B cell (primary cell): ENCODE results near the gene EXOC6. TPM values are rescaled to one million over a fixed set of nuclear protein-coding genes. Genes with fewer than 3 reads are reported as not detected.

Source experiments
- ATAC-seq: fragments of 200-7000 bp; cut with Tn5 transposase; one replicate; pipeline ENCODE4 v1.10.0; 2021; ENCODE audit warnings: low read depth, mild to moderate bottlenecking, moderate number of reproducible peaks, moderate library complexity
- CTCF ChIA-PET: fragments of 350-600 bp; sonication (Branson Sonifier 250); formaldehyde crosslinking; loops from one replicate; lab custom pipeline; 2021; ENCODE audit warnings: antibody characterized with exemption, inconsistent platforms; lab: Charles Lee
- POLR2A ChIA-PET: fragments of 350-600 bp; sonication (Branson Sonifier 250); formaldehyde crosslinking; loops from one replicate; lab custom pipeline; 2021; ENCODE audit warnings: antibody characterized with exemption; lab: Charles Lee
- DNase-seq: peaks from one replicate; pipeline ENCODE4 v3.0.0; 2013
- H2AFZ ChIP-seq: 2 replicates; pipeline ENCODE4 v1.6.1; 2012; ENCODE audit warnings: mild to moderate bottlenecking, low read depth, low read length; ENCODE audit not compliant: insufficient read depth, poor library complexity, severe bottlenecking
- H3K27ac ChIP-seq, 2 donors: 1 replicate in 1 of 2; 2 replicates in 1 of 2; pipeline ENCODE4 v1.5.1; 2012 to 2013; ENCODE audit warnings: low read length in 2 of 2, mild to moderate bottlenecking in 2 of 2, moderate library complexity in 1 of 2
- H3K27me3 ChIP-seq, 4 experiments: fragments of 200-600 bp in 1 of 4; sonication (generic) in 1 of 4; replicated peaks in 1 of 4; 1 replicate in 2 of 4; 2 replicates in 2 of 4; pipeline versions ENCODE4 v1.6.1 to v1.7.0; 2013 to 2016; ENCODE audit warnings: low read length in 3 of 4, mild to moderate bottlenecking in 2 of 4, mixed read lengths in 1 of 4, moderate library complexity in 1 of 4; ENCODE audit not compliant: insufficient read depth in 4 of 4, control insufficient read depth in 3 of 4; ENCODE audit errors: control extremely low read depth in 1 of 4
- H3K36me3 ChIP-seq, 2 experiments: replicated peaks in 1 of 2; 1 replicate in 1 of 2; 2 replicates in 1 of 2; pipeline versions ENCODE4 v1.6.1 to v1.7.1; 2013; ENCODE audit warnings: low read length in 1 of 2; ENCODE audit not compliant: insufficient read depth in 2 of 2, control insufficient read depth in 1 of 2; ENCODE audit errors: control extremely low read depth in 1 of 2, extremely low read depth in 1 of 2
- H3K4me1 ChIP-seq, 2 donors: fragments of 200-600 bp in 1 of 2; sonication (generic) in 1 of 2; 1 replicate in 1 of 2; 2 replicates in 1 of 2; pipeline versions ENCODE4 v1.5.1 to v1.6.1; 2013 to 2017; ENCODE audit warnings: low read length in 2 of 2; ENCODE audit not compliant: control insufficient read depth in 2 of 2, insufficient read depth in 2 of 2
- H3K4me2 ChIP-seq: replicated peaks from 2 replicates; pipeline ENCODE3; 2012; ENCODE audit warnings: mild to moderate bottlenecking, low read depth, low read length; ENCODE audit not compliant: poor library complexity, severe bottlenecking
- H3K4me3 ChIP-seq, 5 experiments: fragments of 200-600 bp in 1 of 5; sonication (generic) in 1 of 5; 1 replicate in 3 of 5; 2 replicates in 2 of 5; pipeline versions ENCODE4 v1.5.1 to v1.7.0; 2011 to 2016; ENCODE audit warnings: low read length in 4 of 5, mild to moderate bottlenecking in 4 of 5, low read depth in 2 of 5, control low read depth in 1 of 5, moderate library complexity in 1 of 5; ENCODE audit not compliant: insufficient read depth in 1 of 5; ENCODE audit errors: control extremely low read depth in 1 of 5, extremely low read depth in 1 of 5
- H3K79me2 ChIP-seq: fragments of 200-600 bp; sonication (generic); one replicate; pipeline ENCODE4 v1.6.0; 2016; ENCODE audit warnings: low read length; ENCODE audit not compliant: control insufficient read depth, insufficient read depth
- H3K9ac ChIP-seq: fragments of 200-600 bp; sonication (generic); 2 replicates; pipeline ENCODE4 v1.6.1; 2017; ENCODE audit warnings: mild to moderate bottlenecking, low read length, moderate library complexity
- H3K9me3 ChIP-seq, 3 donors: one replicate each; pipeline versions ENCODE4 v1.6.1 to v1.7.1; 2013; ENCODE audit warnings: low read length in 2 of 3; ENCODE audit not compliant: control insufficient read depth in 2 of 3, insufficient read depth in 1 of 3; ENCODE audit errors: control extremely low read depth in 1 of 3
- H4K20me1 ChIP-seq: 2 replicates; pipeline ENCODE4 v1.6.0; 2012; ENCODE audit warnings: mild to moderate bottlenecking, low read length; ENCODE audit not compliant: insufficient read depth, control insufficient read depth, poor library complexity, severe bottlenecking
- H3K27ac Mint-ChIP-seq: one replicate; pipeline ENCODE4 v1.8.0; 2021; ENCODE audit warnings: mixed read lengths
- H3K27me3 Mint-ChIP-seq: one replicate; pipeline ENCODE4 v1.8.0; 2021; ENCODE audit warnings: mixed read lengths
- H3K4me1 Mint-ChIP-seq: one replicate; pipeline ENCODE4 v1.8.0; 2021; ENCODE audit warnings: mixed read lengths
- H3K4me3 Mint-ChIP-seq: one replicate; pipeline ENCODE4 v1.8.0; 2021; ENCODE audit warnings: mixed read lengths
- H3K9me3 Mint-ChIP-seq: one replicate; pipeline ENCODE4 v1.8.0; 2022; ENCODE audit warnings: mixed read lengths; ENCODE audit not compliant: insufficient read depth
- EZH2 ChIP-seq: IDR thresholded peaks from 2 replicates; pipeline ENCODE4 v1.6.1; 2012; ENCODE audit warnings: borderline replicate concordance, low read depth, mild to moderate bottlenecking, moderate library complexity, low read length; ENCODE audit not compliant: insufficient read depth, poor library complexity, severe bottlenecking
- WGBS: methylation state at CpG from one replicate; pipeline ENCODE4 v1.1.5; 2013; ENCODE audit warnings: missing lambda C conversion rate; ENCODE audit not compliant: insufficient coverage; 5-methylcytosine and 5-hydroxymethylcytosine counted together
- intact Hi-C: fragments of 100-400 bp; cut with micrococcal nuclease; formaldehyde crosslinking; loops from one replicate; pipeline ENCODE4 v1.10.0; 2022
- polyA plus RNA-seq: library from polyadenylated mRNA; depleted of rRNA; stranded (reverse); fragments of >200 nt; gene quantifications from 2 replicates; pipeline ENCODE4 v1.2.3, GENCODE V29; 2012
- total RNA-seq, 2 donors: library from RNA; stranded (reverse); fragments of 120-200 nt in 1 of 2; gene quantifications; 1 replicate in 1 of 2; 2 replicates in 1 of 2; pipeline versions ENCODE4 v1.2.3 to v1.2.4, GENCODE V29; 2013 to 2022
- TF ChIP-seq, protein P1 (sequence below): fragments of 200-600 bp; IDR thresholded peaks from one replicate; pipeline ENCODE4 v1.8.0; 2022; ENCODE audit warnings: antibody characterized with exemption, mild to moderate bottlenecking

Gene EXOC6
- total and polyA plus RNA-seq, 2 donors (not counting 1 experiment from before 2014, with no cell fraction given): 7.9 to 22.6 TPM

DNA sequence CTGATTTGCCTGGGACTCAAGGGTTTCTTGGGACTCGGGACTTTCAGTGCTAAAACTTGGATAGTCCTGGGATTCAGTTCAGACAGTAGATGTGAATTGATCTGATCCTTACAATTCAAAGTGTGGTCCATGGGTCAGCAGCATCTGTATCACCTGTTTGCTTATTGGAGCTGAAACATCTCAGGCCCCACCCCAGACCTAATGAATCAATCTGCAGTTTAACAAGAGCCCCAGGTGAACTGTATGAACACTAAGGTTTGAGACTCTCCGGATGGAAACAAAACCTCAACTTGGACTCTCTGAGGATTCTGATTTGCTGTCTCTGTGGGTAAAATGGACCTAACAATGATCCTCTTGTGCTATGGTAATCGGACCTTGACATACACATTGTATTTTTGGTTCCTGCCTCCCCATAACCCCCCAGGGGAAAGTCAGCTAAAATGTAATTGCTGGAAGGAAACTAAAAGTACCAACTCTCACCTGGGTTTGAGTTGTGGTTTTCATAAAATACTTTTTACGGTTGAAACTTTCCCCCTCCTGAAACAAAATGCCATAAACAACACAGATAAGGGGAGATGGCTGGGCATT is 237.0 kb downstream of the EXOC6 start:
- Histone ChIP-seq H3K27ac (no peak overlapping the region), H3K4me3 (no peak overlapping the region), H3K27me3 (peaks cover 0 to 5% (median 1%) of the 10 kb centered on the region in 4 experiments), H3K4me1 (peaks cover 0 to under 1% of the 10 kb centered on the region in 2 donors), H3K9me3 (peaks cover 0 to 4% (median 0%) of the 10 kb centered on the region in 3 donors), H4K20me1 (no peaks in the 10 kb centered on the region), H3K79me2 (no peaks in the 10 kb centered on the region), H3K9ac (no peak overlapping the region), H3K4me2 (no peak overlapping the region), H2AFZ (no peak overlapping the region), H3K36me3 (no peaks in the 10 kb centered on the region)
- ATAC-seq (no peak), DNase-seq (no peak)
- intact Hi-C loops: no loop called here
- TF ChIP-seq EZH2: no peak
- TF ChIP-seq, protein P1, sequence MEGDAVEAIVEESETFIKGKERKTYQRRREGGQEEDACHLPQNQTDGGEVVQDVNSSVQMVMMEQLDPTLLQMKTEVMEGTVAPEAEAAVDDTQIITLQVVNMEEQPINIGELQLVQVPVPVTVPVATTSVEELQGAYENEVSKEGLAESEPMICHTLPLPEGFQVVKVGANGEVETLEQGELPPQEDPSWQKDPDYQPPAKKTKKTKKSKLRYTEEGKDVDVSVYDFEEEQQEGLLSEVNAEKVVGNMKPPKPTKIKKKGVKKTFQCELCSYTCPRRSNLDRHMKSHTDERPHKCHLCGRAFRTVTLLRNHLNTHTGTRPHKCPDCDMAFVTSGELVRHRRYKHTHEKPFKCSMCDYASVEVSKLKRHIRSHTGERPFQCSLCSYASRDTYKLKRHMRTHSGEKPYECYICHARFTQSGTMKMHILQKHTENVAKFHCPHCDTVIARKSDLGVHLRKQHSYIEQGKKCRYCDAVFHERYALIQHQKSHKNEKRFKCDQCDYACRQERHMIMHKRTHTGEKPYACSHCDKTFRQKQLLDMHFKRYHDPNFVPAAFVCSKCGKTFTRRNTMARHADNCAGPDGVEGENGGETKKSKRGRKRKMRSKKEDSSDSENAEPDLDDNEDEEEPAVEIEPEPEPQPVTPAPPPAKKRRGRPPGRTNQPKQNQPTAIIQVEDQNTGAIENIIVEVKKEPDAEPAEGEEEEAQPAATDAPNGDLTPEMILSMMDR: no peak
- Mint-ChIP-seq H3K4me1 (peaks cover 3% of the 10 kb centered on the region), H3K27ac (no peak overlapping the region), H3K27me3 (peaks cover 36% of the 10 kb centered on the region), H3K4me3 (no peak overlapping the region), H3K9me3 (no peaks in the 10 kb centered on the region)
- ChIA-PET CTCF (interaction anchor here (0.6 to 1.1 kb wide), 2 partner anchors 15 to 267 kb away, joined by 3 read pairs; no protein-coding TSS in a partner anchor), POLR2A (no interaction called here)
- WGBS: 93% methylated on average over 2 of the region's 4 CpGs

GRCh38 chr10:93086289-93086688 is 238.0 kb downstream of the EXOC6 start:
- Histone ChIP-seq H3K4me1 (no peaks in the 10 kb centered on the region), H3K4me2 (no peak overlapping the region), H3K4me3 (no peak overlapping the region), H4K20me1 (no peaks in the 10 kb centered on the region), H3K9ac (no peak overlapping the region), H3K36me3 (no peaks in the 10 kb centered on the region), H3K9me3 (no peaks in the 10 kb centered on the region), H2AFZ (no peak overlapping the region), H3K27ac (no peak overlapping the region), H3K79me2 (no peaks in the 10 kb centered on the region), H3K27me3 (no peaks in the 10 kb centered on the region)
- intact Hi-C loops: no loop called here
- Mint-ChIP-seq H3K9me3 (no peaks in the 10 kb centered on the region), H3K4me3 (no peak overlapping the region), H3K27me3 (peaks cover 33% of the 10 kb centered on the region), H3K27ac (no peak overlapping the region), H3K4me1 (peaks cover 3% of the 10 kb centered on the region)
- DNase-seq: no peak
- CTCF ChIA-PET: no interaction called here
- no peak for ATAC-seq
- WGBS: 85% methylated on average over 2 of the region's 6 CpGs
- TF ChIP-seq, protein P1: no peak
- no peak for TF ChIP-seq EZH2
- POLR2A ChIA-PET: no interaction called here
